ENCODE measurements around the gene LMNA.

Gene LMNA

DNA sequence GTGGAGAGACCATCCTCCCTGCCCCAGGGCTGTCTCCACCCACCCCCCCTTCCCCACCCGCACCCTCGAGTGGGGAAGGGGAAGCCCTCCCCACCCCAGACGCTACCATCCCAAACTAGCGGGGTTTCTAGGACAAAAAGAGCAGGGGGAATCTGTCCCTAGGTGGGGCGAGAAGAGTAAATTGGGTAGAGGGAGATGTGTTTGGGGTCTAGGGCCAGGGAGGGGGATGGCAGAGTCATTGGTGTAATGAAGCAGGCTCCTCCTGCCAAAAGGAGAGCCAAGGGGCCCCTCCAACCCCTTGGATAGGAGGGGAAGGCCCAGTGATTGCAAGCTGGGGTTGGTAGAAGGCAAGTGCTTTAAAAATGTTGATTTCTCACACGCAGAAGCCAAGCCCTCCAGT, 42.3 kb upstream of the LMNA start:
- TF ChIP-seq REST (IDR thresholded peaks at IDR 0.05; ENCODE audit: low read depth), result no peak
- no peak for TF ChIP-seq USF1 (IDR thresholded peaks at IDR 0.05)
- TF ChIP-seq EP300 (IDR thresholded peaks at IDR 0.05; ENCODE audit: borderline replicate concordance), result no peak
- no peak for TF ChIP-seq NFIC (IDR thresholded peaks at IDR 0.05)
- TF ChIP-seq YY1 (IDR thresholded peaks at IDR 0.05; ENCODE audit: low read depth), result no peak
- TF ChIP-seq EGR1 (IDR thresholded peaks at IDR 0.05), result no peak
- TF ChIP-seq ZBTB7A (IDR thresholded peaks at IDR 0.05; ENCODE audit: low read depth), result no peak
- no peak for TF ChIP-seq TCF12 (IDR thresholded peaks at IDR 0.05; ENCODE audit: low read depth)

- TF ChIP-seq ZBTB7A (IDR thresholded peaks at IDR 0.05; ENCODE audit: low read depth) (no peak), FOXM1 (IDR thresholded peaks at IDR 0.05; ENCODE audit: borderline replicate concordance, low read depth) (no peak), REST (IDR thresholded peaks at IDR 0.05; ENCODE audit: low read depth) (no peak), YY1 (IDR thresholded peaks at IDR 0.05; ENCODE audit: low read depth) (no peak), USF1 (IDR thresholded peaks at IDR 0.05) (no peak), RAD21 (IDR thresholded peaks at IDR 0.05; ENCODE audit: low read depth) (no peak), EP300 (IDR thresholded peaks at IDR 0.05; ENCODE audit: borderline replicate concordance) (no peak), NFIC (IDR thresholded peaks at IDR 0.05) (no peak), TEAD4 (IDR thresholded peaks at IDR 0.05) (no peak), CEBPB (IDR thresholded peaks at IDR 0.05) (no peak), CREB1 (IDR thresholded peaks at IDR 0.05; ENCODE audit: low read depth) (no peak), TCF12 (IDR thresholded peaks at IDR 0.05; ENCODE audit: low read depth) (no peak)
- TF ChIP-seq, protein P1, sequence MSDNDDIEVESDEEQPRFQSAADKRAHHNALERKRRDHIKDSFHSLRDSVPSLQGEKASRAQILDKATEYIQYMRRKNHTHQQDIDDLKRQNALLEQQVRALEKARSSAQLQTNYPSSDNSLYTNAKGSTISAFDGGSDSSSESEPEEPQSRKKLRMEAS (IDR thresholded peaks at IDR 0.05), result no peak
Observed at GRCh38 chr1:156073110-156073687, 41.3 kb upstream of the LMNA start.

GRCh38 chr1:156073740-156074139, 40.8 kb upstream of the LMNA start:
- TF ChIP-seq, protein P1 (IDR thresholded peaks at IDR 0.05), result no peak
- TF ChIP-seq REST (IDR thresholded peaks at IDR 0.05; ENCODE audit: low read depth) (no peak), TAF1 (IDR thresholded peaks at IDR 0.05; ENCODE audit: low read depth) (no peak), EGR1 (IDR thresholded peaks at IDR 0.05) (no peak), FOXM1 (IDR thresholded peaks at IDR 0.05; ENCODE audit: borderline replicate concordance, low read depth) (no peak), RAD21 (IDR thresholded peaks at IDR 0.05; ENCODE audit: low read depth) (no peak), YY1 (IDR thresholded peaks at IDR 0.05; ENCODE audit: low read depth) (no peak), CEBPB (IDR thresholded peaks at IDR 0.05) (no peak), TCF12 (IDR thresholded peaks at IDR 0.05; ENCODE audit: low read depth) (no peak)

GRCh38 chr1:156074661-156075060, 39.9 kb upstream of the LMNA start:
- TF ChIP-seq, protein P1 (IDR thresholded peaks at IDR 0.05), result no peak
- TF ChIP-seq FOXM1 (IDR thresholded peaks at IDR 0.05; ENCODE audit: borderline replicate concordance, low read depth) (no peak), TEAD4 (IDR thresholded peaks at IDR 0.05) (no peak), CREB1 (IDR thresholded peaks at IDR 0.05; ENCODE audit: low read depth) (no peak), REST (IDR thresholded peaks at IDR 0.05; ENCODE audit: low read depth) (no peak)

All from Ishikawa (cell line).